Ovary (tissue), 9 donors: Measurements from ENCODE around the gene TEDC1. TPM values are rescaled to one million over a fixed set of nuclear protein-coding genes. Genes with fewer than 3 reads are reported as not detected.

Source experiments
- DNase-seq, 5 donors: peaks; one replicate each; pipeline ENCODE4 v3.0.0-alpha.2; 2019 to 2020
- H3K27ac ChIP-seq, 2 donors: fragments of 200-600 bp; one replicate each; pipeline versions ENCODE4 v1.5.1 to v1.8.0; 2019 to 2022
- H3K27me3 ChIP-seq: fragments of 200-600 bp; one replicate; pipeline ENCODE4 v1.8.0; 2022
- H3K36me3 ChIP-seq: fragments of 200-600 bp; sonication (generic); one replicate; pipeline ENCODE4 v1.5.1; 2019
- H3K4me1 ChIP-seq: one replicate; pipeline ENCODE4 v1.8.1; 2013; ENCODE audit warnings: mild to moderate bottlenecking, moderate library complexity; ENCODE audit not compliant: insufficient read depth
- H3K4me3 ChIP-seq: fragments of 200-600 bp; sonication (generic); one replicate; pipeline ENCODE4 v1.5.1; 2017
- H3K9me3 ChIP-seq, 2 donors: fragments of 200-600 bp in 1 of 2; sonication (generic) in 1 of 2; one replicate each; pipeline versions ENCODE4 v1.5.1 to v1.8.1; 2013 to 2019; ENCODE audit warnings: mild to moderate bottlenecking in 1 of 2, moderate library complexity in 1 of 2
- CTCF ChIP-seq, 3 donors: fragments of 450-650 bp in 2 of 3; fragments of 200-600 bp in 1 of 3; IDR thresholded peaks; one replicate each; pipeline versions ENCODE4 v1.5.1 to v1.8.0; 2016 to 2022; ENCODE audit warnings: antibody characterized with exemption in 3 of 3, mild to moderate bottlenecking in 1 of 3
- EP300 ChIP-seq: sonication (generic); formaldehyde crosslinking; IDR thresholded peaks from one replicate; pipeline ENCODE4 v1.6.1; 2017; ENCODE audit warnings: antibody characterized with exemption
- POLR2A ChIP-seq: fragments of 450-650 bp; IDR thresholded peaks from one replicate; pipeline ENCODE4 v1.6.1; 2017; ENCODE audit warnings: antibody characterized with exemption, mild to moderate bottlenecking, moderate library complexity
- WGBS, 3 donors: extraction: QIAGEN DNeasy Blood & Tissue Kit in 1 of 3; methylation state at CpG; one replicate each; pipeline versions ENCODE4 v1.1.5 to v1.1.7; 2013 to 2017; 5-methylcytosine and 5-hydroxymethylcytosine counted together
- intact Hi-C, 4 donors: fragments of 100-400 bp; cut with DNase I; formaldehyde crosslinking; loops; one replicate each; pipeline versions ENCODE4 v1.11.0 to v1.15.1; 2022 to 2023
- polyA plus RNA-seq, 2 donors: library from polyadenylated mRNA; stranded (reverse); fragments of 200-250 nt in 1 of 2; fragments of 350-450 nt in 1 of 2; fragmentation: Illumina TruSeq in 1 of 2; extraction: RNeasy Lipid Tissue Mini Kit (QIAGEN cat#74804) in 1 of 2; gene quantifications; one replicate each; pipeline ENCODE4 v1.2.3, GENCODE V29; 2013 to 2014
- total RNA-seq, 7 donors: library from RNA; depleted of rRNA in 2 of 7; stranded (reverse); fragments of >200 nt in 2 of 7; fragmentation: NEBNext Ultra II Directional in 3 of 7; extraction: Animal tissue kit (Norgen Biotek cat#: 25700) in 3 of 7; gene quantifications; one replicate each; pipeline versions ENCODE4 v1.1.0 to v1.2.4, GENCODE V29; 2016 to 2023
- donor health status: DM: no; HTN: no; CAD: no; lungs with moderate emphysema.
- donor health status: DM: no; HTN: no; CAD: no.
- donor health status: Bipolar disorder and iron deficiency.
- donor health status: DM: yes; HTN: yes; CAD: no.
- donor health status: DM: no; HTN: no; CAD: no.
- donor health status: DM: yes; HTN: yes; CAD: no.

TEDC1 gene
- total and polyA plus RNA-seq, 9 donors: 2.6 to 8.2 (median 3.8) TPM; not detected in 1

DNA sequence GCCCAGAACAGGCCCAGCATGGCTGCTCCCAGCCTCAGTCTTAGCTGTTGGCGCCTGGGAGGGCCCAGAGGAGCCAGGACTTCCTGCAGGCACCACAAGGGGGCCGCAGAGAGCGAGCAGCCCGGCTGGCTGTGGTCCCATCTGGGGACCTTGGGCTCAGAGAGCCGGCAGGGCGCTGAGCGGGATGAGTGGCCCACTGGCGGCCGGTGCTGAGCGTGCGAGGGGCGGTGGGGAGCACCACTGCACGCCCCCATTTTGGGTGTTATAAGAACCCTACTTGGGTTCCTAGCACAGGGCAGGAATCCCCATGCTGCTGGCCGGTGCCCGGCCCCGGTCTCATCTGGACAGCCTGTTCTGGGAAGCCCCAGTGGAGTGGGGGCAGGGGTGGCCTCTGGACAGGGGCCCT lies 42.3 kb upstream of the TEDC1 start:
- intact Hi-C loops: no loop called here
- Histone ChIP-seq H3K27me3 (no peaks in the 10 kb centered on the region), H3K9me3 (no peaks in the 10 kb centered on the region), H3K4me1 (no peaks in the 10 kb centered on the region), H3K27ac (no peak overlapping the region), H3K4me3 (no peak overlapping the region), H3K36me3 (no peaks in the 10 kb centered on the region)
- DNase-seq: peak in 4 of 5 donors; percentile 66 to 74 (median 69)
- WGBS, 3 donors: 26 to 51% (median 43%) methylated on average over 6 to 16 of the region's 16 CpGs
- peak; percentile 53 to 78 (median 59) for TF ChIP-seq CTCF (IDR thresholded peaks at IDR 0.05)
- TF ChIP-seq POLR2A: no peak

GRCh38 chr14:105449276-105450122 lies 41.5 kb upstream of the TEDC1 start:
- Histone ChIP-seq H3K9me3 (no peaks in the 10 kb centered on the region), H3K4me1 (no peaks in the 10 kb centered on the region), H3K27me3 (no peaks in the 10 kb centered on the region), H3K27ac (no peak overlapping the region), H3K4me3 (no peak overlapping the region), H3K36me3 (no peaks in the 10 kb centered on the region)
- intact Hi-C loops: no loop called here
- no peak for TF ChIP-seq EP300
- no peak for TF ChIP-seq POLR2A
- no peak for TF ChIP-seq CTCF (IDR thresholded peaks at IDR 0.05)
- no peak for DNase-seq
- WGBS, 3 donors: 88 to 91% (median 88%) methylated on average over 38 to 47 of the region's 47 CpGs

DNA sequence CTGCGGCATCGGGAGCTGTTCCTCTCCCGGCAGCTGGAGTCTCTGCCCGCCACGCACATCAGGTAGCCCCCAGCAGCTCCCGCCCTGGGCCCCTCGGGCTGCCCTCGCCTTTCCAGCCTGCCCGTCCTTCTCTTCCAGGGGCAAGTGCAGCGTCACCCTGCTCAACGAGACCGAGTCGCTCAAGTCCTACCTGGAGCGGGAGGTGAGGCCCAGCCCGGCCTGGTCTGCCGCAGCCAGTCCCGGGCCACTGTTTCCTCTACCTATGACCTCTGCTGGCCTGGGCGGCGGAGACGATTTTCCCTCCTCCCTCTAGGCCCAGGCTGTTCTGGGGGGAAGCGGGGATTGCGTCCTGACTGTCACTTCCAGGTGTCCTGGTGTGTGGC lies 40.9 kb upstream of the TEDC1 start:
- intact Hi-C loops: no loop called here
- Histone ChIP-seq H3K36me3 (no peaks in the 10 kb centered on the region), H3K4me1 (no peaks in the 10 kb centered on the region), H3K4me3 (no peak overlapping the region), H3K27ac (no peak overlapping the region), H3K27me3 (no peaks in the 10 kb centered on the region), H3K9me3 (no peaks in the 10 kb centered on the region)
- 88 to 89% (median 88%) methylated on average over 22 of the region's 22 CpGs for WGBS, 3 donors
- no peak for TF ChIP-seq POLR2A
- no peak for TF ChIP-seq CTCF (IDR thresholded peaks at IDR 0.05)
- TF ChIP-seq EP300: no peak
- no peak for DNase-seq

- H3K4me1 ChIP-seq: no peaks in the 10 kb centered on the region
- WGBS, 3 donors: 85 to 90% (median 88%) methylated on average over 29 of the region's 29 CpGs
- no peak overlapping the region for H3K4me3 ChIP-seq
- H3K36me3 ChIP-seq: no peaks in the 10 kb centered on the region
- H3K27me3 ChIP-seq: no peaks in the 10 kb centered on the region
- no peaks in the 10 kb centered on the region for H3K9me3 ChIP-seq
- intact Hi-C loops: no loop called here
- peak in 1 of 5 donors; percentile 27 for DNase-seq
- no peak for TF ChIP-seq CTCF (IDR thresholded peaks at IDR 0.05)
- TF ChIP-seq POLR2A: no peak
- no peak for TF ChIP-seq EP300
- no peak overlapping the region for H3K27ac ChIP-seq
Observed at GRCh38 chr14:105450864-105451720, 40.0 kb upstream of the TEDC1 start.
